Osteoblast (primary cell): Measurements from ENCODE around the gene SPTB. TPM values are rescaled to one million over a fixed set of nuclear protein-coding genes. Genes with fewer than 3 reads are reported as not detected.
"Not testable (repeated sequence)": the region's sequence is repeated elsewhere in the genome, so short reads cannot be mapped to it uniquely, and the experiment has no call there.

Experiments used
- DNase-seq: peaks from one replicate; pipeline ENCODE4 v3.0.0; 2011; ENCODE audit warnings: low spot score, mixed read lengths; ENCODE audit not compliant: insufficient read length; ENCODE audit errors: missing footprints
- H2AFZ ChIP-seq: 2 replicates; pipeline ENCODE4 v1.6.0; 2011; ENCODE audit warnings: mild to moderate bottlenecking, low read length
- H3K27ac ChIP-seq: 2 replicates; pipeline ENCODE4 v1.5.1; 2011; ENCODE audit warnings: mild to moderate bottlenecking, low read depth, low read length, moderate library complexity
- H3K27me3 ChIP-seq: 2 replicates; pipeline ENCODE4 v1.6.0; 2012; ENCODE audit warnings: mild to moderate bottlenecking, control low read depth, inconsistent platforms, low read length, moderate library complexity; ENCODE audit not compliant: insufficient read depth
- H3K36me3 ChIP-seq: 2 replicates; pipeline ENCODE4 v1.5.1; 2011; ENCODE audit warnings: mild to moderate bottlenecking, low read length, control low read depth, moderate library complexity; ENCODE audit not compliant: insufficient read depth
- H3K4me1 ChIP-seq: 2 replicates; pipeline ENCODE4 v1.5.1; 2011; ENCODE audit warnings: mild to moderate bottlenecking, low read length, control low read depth, moderate library complexity; ENCODE audit not compliant: insufficient read depth
- H3K4me2 ChIP-seq: 2 replicates; pipeline ENCODE4 v1.6.0; 2011; ENCODE audit warnings: mild to moderate bottlenecking, low read length; ENCODE audit not compliant: insufficient read depth
- H3K4me3 ChIP-seq: fragments of 200-600 bp; sonication (generic); 3 replicates; pipeline ENCODE4 v1.5.1; 2012; ENCODE audit warnings: mild to moderate bottlenecking, low read length, inconsistent platforms; ENCODE audit not compliant: insufficient read depth
- H3K79me2 ChIP-seq: 2 replicates; pipeline ENCODE4 v1.6.0; 2012; ENCODE audit warnings: mild to moderate bottlenecking, low read length, control low read depth, inconsistent platforms; ENCODE audit not compliant: insufficient read depth
- H3K9me3 ChIP-seq: 2 replicates; pipeline ENCODE4 v1.5.1; 2011; ENCODE audit warnings: low read depth, low read length, control low read depth
- H4K20me1 ChIP-seq: 2 replicates; pipeline ENCODE4 v1.6.0; 2012; ENCODE audit warnings: mild to moderate bottlenecking, low read length, control low read depth; ENCODE audit not compliant: insufficient read depth
- CTCF ChIP-seq: IDR thresholded peaks from 2 replicates; pipeline ENCODE4 v1.5.1; 2011; ENCODE audit warnings: mild to moderate bottlenecking, low read depth, low read length, moderate library complexity; ENCODE audit errors: extremely low read depth
- total RNA-seq: library from RNA; depleted of rRNA; stranded (reverse); fragments of >200 nt; gene quantifications from 2 replicates; pipeline ENCODE4 v1.2.3, GENCODE V29; 2012

SPTB gene
- total RNA-seq, 1 donor = under 0.01 TPM

- H3K27ac ChIP-seq = peak overlapping the region; percentile 78
- no peaks in the 10 kb centered on the region for H4K20me1 ChIP-seq
- H3K36me3 ChIP-seq = no peaks in the 10 kb centered on the region
- H3K79me2 ChIP-seq = no peaks in the 10 kb centered on the region
- DNase-seq = no peak
- H2AFZ ChIP-seq = peak overlapping the region; percentile 2
- peak overlapping the region; percentile 9 for H3K4me3 ChIP-seq
- peaks cover 23% of the 10 kb centered on the region for H3K4me1 ChIP-seq
- no peak for TF ChIP-seq CTCF
- no peaks in the 10 kb centered on the region for H3K9me3 ChIP-seq
- H3K27me3 ChIP-seq = no peaks in the 10 kb centered on the region
- H3K4me2 ChIP-seq = peak overlapping the region; percentile 61
These were observed 72.7 kb downstream of the SPTB start for GRCh38 chr14:64806862-64807495.

GRCh38 chr14:64806202-64806861 is 73.4 kb downstream of the SPTB start:
- Histone ChIP-seq H3K4me3 (peak overlapping the region; percentile 9), H3K27ac (peak overlapping the region; percentile 78), H3K4me1 (peaks cover 23% of the 10 kb centered on the region), H3K36me3 (no peaks in the 10 kb centered on the region), H4K20me1 (no peaks in the 10 kb centered on the region), H3K4me2 (peak overlapping the region; percentile 61), H3K27me3 (no peaks in the 10 kb centered on the region), H2AFZ (peak overlapping the region; percentile 42), H3K79me2 (no peaks in the 10 kb centered on the region), H3K9me3 (no peaks in the 10 kb centered on the region)
- peak; percentile 90 for DNase-seq
- no peak for TF ChIP-seq CTCF

- DNase-seq, H3K4me3 ChIP-seq, H4K20me1 ChIP-seq, H2AFZ ChIP-seq, H3K79me2 ChIP-seq, H3K27me3 ChIP-seq, H3K9me3 ChIP-seq, H3K36me3 ChIP-seq: not testable (repeated sequence)
- H3K4me1 ChIP-seq = peaks cover 23% of the 10 kb centered on the region
- peak overlapping the region; percentile 78 for H3K27ac ChIP-seq
- peak overlapping the region; percentile 61 for H3K4me2 ChIP-seq
These were observed 74.1 kb downstream of the SPTB start for GRCh38 chr14:64805646-64806045.

- Histone ChIP-seq H3K27ac (no peak overlapping the region), H3K27me3 (no peaks in the 10 kb centered on the region), H3K79me2 (no peaks in the 10 kb centered on the region), H4K20me1 (no peaks in the 10 kb centered on the region), H3K9me3 (no peaks in the 10 kb centered on the region), H3K4me3 (no peak overlapping the region), H3K36me3 (no peaks in the 10 kb centered on the region), H3K4me1 (peaks cover 23% of the 10 kb centered on the region), H2AFZ (no peak overlapping the region), H3K4me2 (no peak overlapping the region)
- DNase-seq = no peak
- no peak for TF ChIP-seq CTCF
These were observed 74.9 kb downstream of the SPTB start for GRCh38 chr14:64804754-64805260.
